Cardiac muscle cell (in vitro differentiated cells and primary cell): Measurements from ENCODE around the gene VWA3B. TPM values are rescaled to one million over a fixed set of nuclear protein-coding genes. Genes with fewer than 3 reads are reported as not detected.
A peak's percentile ranks its signal among the peaks of the same experiment; 100 is the strongest.

ENCODE experiments used
- DNase-seq, 2 donors: peaks; one replicate each; pipeline versions ENCODE4 v3.0.0 to v3.0.0-alpha.2; 2010 to 2017; ENCODE audit warnings: low read depth in 1 of 2, low spot score in 1 of 2
- H3K27ac ChIP-seq: fragments of 200-600 bp; sonication (generic); 2 replicates; pipeline ENCODE4 v1.5.1; 2016
- H3K27me3 ChIP-seq: fragments of 200-600 bp; sonication (generic); 2 replicates; pipeline ENCODE4 v1.6.0; 2016; ENCODE audit warnings: control low read depth
- H3K36me3 ChIP-seq: fragments of 200-600 bp; sonication (generic); 2 replicates; pipeline ENCODE4 v1.5.1; 2016; ENCODE audit warnings: control low read depth
- H3K4me1 ChIP-seq: fragments of 200-600 bp; sonication (generic); 2 replicates; pipeline ENCODE4 v1.8.1; 2017; ENCODE audit warnings: low read depth, mild to moderate bottlenecking, mixed run types
- H3K4me3 ChIP-seq: fragments of 200-600 bp; sonication (generic); 2 replicates; pipeline ENCODE4 v1.5.1; 2016; ENCODE audit warnings: mild to moderate bottlenecking
- H3K9me3 ChIP-seq: fragments of 200-600 bp; sonication (generic); 2 replicates; pipeline ENCODE4 v1.5.1; 2017; ENCODE audit warnings: low read depth, mild to moderate bottlenecking, control low read depth
- CTCF ChIP-seq: IDR thresholded peaks from 2 replicates; pipeline ENCODE4 v1.5.1; 2012; ENCODE audit warnings: low read depth, mild to moderate bottlenecking, low read length
- polyA plus RNA-seq: library from polyadenylated mRNA; unstranded; fragments of >200 nt; fragmentation: Nextera tagmentation; extraction: Ambion mirVana; gene quantifications from 2 replicates; pipeline ENCODE4 v1.2.1, GENCODE V29; 2016
- total RNA-seq: library from RNA; depleted of rRNA; stranded (reverse); fragments of >200 nt; gene quantifications from 2 replicates; pipeline ENCODE4 v1.2.3, GENCODE V29; 2016

Gene VWA3B
- total and polyA plus RNA-seq, 2 experiments from 2014 or later, result 0.09 TPM; not detected in 1

- peak; percentile 69 to 75 for DNase-seq
- Histone ChIP-seq H3K4me3 (no peak overlapping the region), H3K27ac (no peak overlapping the region), H3K9me3 (no peaks in the 10 kb centered on the region), H3K4me1 (no peaks in the 10 kb centered on the region), H3K27me3 (no peaks in the 10 kb centered on the region), H3K36me3 (no peaks in the 10 kb centered on the region)
- TF ChIP-seq CTCF, result peak; percentile 87
These were observed 182.3 kb downstream of the VWA3B start for GRCh38 chr2:98269274-98269673.

GRCh38 chr2:98269830-98270229 lies 182.9 kb downstream of the VWA3B start:
- Histone ChIP-seq H3K4me1 (no peaks in the 10 kb centered on the region), H3K27me3 (no peaks in the 10 kb centered on the region), H3K9me3 (no peaks in the 10 kb centered on the region), H3K27ac (no peak overlapping the region), H3K36me3 (no peaks in the 10 kb centered on the region), H3K4me3 (no peak overlapping the region)
- DNase-seq, result peak in 1 of 2 donors; percentile 26
- TF ChIP-seq CTCF, result no peak

GRCh38 chr2:98277162-98277859 lies 190.3 kb downstream of the VWA3B start:
- no peaks in the 10 kb centered on the region for H3K4me1 ChIP-seq
- no peaks in the 10 kb centered on the region for H3K36me3 ChIP-seq
- no peak for DNase-seq
- no peak for TF ChIP-seq CTCF
- H3K4me3 ChIP-seq, result no peak overlapping the region
- H3K27me3 ChIP-seq, result no peaks in the 10 kb centered on the region
- H3K9me3 ChIP-seq, result no peaks in the 10 kb centered on the region
- no peak overlapping the region for H3K27ac ChIP-seq

GRCh38 chr2:98278074-98278473 lies 191.1 kb downstream of the VWA3B start:
- Histone ChIP-seq H3K27ac (no peak overlapping the region), H3K36me3 (no peaks in the 10 kb centered on the region), H3K4me1 (no peaks in the 10 kb centered on the region), H3K9me3 (no peaks in the 10 kb centered on the region), H3K4me3 (no peak overlapping the region), H3K27me3 (no peaks in the 10 kb centered on the region)
- DNase-seq, result no peak
- no peak for TF ChIP-seq CTCF

GRCh38 chr2:98280376-98281102 lies 193.6 kb downstream of the VWA3B start:
- no peak for TF ChIP-seq CTCF
- H3K4me1 ChIP-seq, result no peaks in the 10 kb centered on the region
- no peak overlapping the region for H3K4me3 ChIP-seq
- H3K27ac ChIP-seq, result no peak overlapping the region
- no peak for DNase-seq
- no peaks in the 10 kb centered on the region for H3K36me3 ChIP-seq
- H3K9me3 ChIP-seq, result no peaks in the 10 kb centered on the region
- no peaks in the 10 kb centered on the region for H3K27me3 ChIP-seq
